H7 (cell line): ENCODE data around the gene MARCHF2. TPM values are rescaled to one million over a fixed set of nuclear protein-coding genes. Genes with fewer than 3 reads are reported as not detected.
A peak's percentile ranks its signal among the peaks of the same experiment; 100 is the strongest.
"Not testable (repeated sequence)": the region's sequence is repeated elsewhere in the genome, so short reads cannot be mapped to it uniquely, and the experiment has no call there.

Experiments used
- DNase-seq: peaks from one replicate; pipeline ENCODE4 v3.0.0; 2012
- H3K27me3 ChIP-seq: 2 replicates; pipeline ENCODE4 v1.6.0; 2011; ENCODE audit warnings: mild to moderate bottlenecking, low read length; ENCODE audit not compliant: control insufficient read depth, insufficient read depth
- H3K36me3 ChIP-seq: replicated peaks from 2 replicates; pipeline ENCODE4 v1.5.1; 2011; ENCODE audit warnings: low read length; ENCODE audit not compliant: control insufficient read depth, insufficient read depth
- H3K4me3 ChIP-seq: 2 replicates; pipeline ENCODE4 v1.5.1; 2011; ENCODE audit warnings: low read depth, mild to moderate bottlenecking, control low read depth, low read length, moderate library complexity; ENCODE audit not compliant: insufficient read depth
- total RNA-seq: library from RNA; depleted of rRNA; stranded (reverse); fragments of >200 nt; shearing (Covaris generic); gene quantifications from 2 replicates; pipeline ENCODE4 v1.2.3, GENCODE V29; 2014

Gene MARCHF2
- total RNA-seq, 1 experiment from 2014 or later: 47.8 TPM

- no peaks in the 10 kb centered on the region for H3K27me3 ChIP-seq
- no peak for DNase-seq
- H3K36me3 ChIP-seq: no peaks in the 10 kb centered on the region
- H3K4me3 ChIP-seq: no peak overlapping the region
Measured at GRCh38 chr19:8416796-8417195, 3.7 kb downstream of the MARCHF2 start.

GRCh38 chr19:8421484-8422461 lies 8.7 kb downstream of the MARCHF2 start:
- Histone ChIP-seq H3K4me3 (no peak overlapping the region), H3K27me3 (no peaks in the 10 kb centered on the region), H3K36me3 (no peaks in the 10 kb centered on the region)
- peak; percentile 34 for DNase-seq

- Histone ChIP-seq H3K27me3 (no peaks in the 10 kb centered on the region), H3K4me3 (no peak overlapping the region), H3K36me3 (no peaks in the 10 kb centered on the region)
- peak; percentile 70 for DNase-seq
Measured at GRCh38 chr19:8423817-8424223, 10.7 kb downstream of the MARCHF2 start.

GRCh38 chr19:8425331-8425730 lies 12.2 kb downstream of the MARCHF2 start:
- H3K36me3 ChIP-seq, DNase-seq, H3K27me3 ChIP-seq, H3K4me3 ChIP-seq: not testable (repeated sequence)

- Histone ChIP-seq H3K4me3 (no peak overlapping the region), H3K36me3 (no peaks in the 10 kb centered on the region; the same call in 1 of the 2 replicates), H3K27me3 (no peaks in the 10 kb centered on the region)
- no peak for DNase-seq
Measured at GRCh38 chr19:8426283-8426682, 13.2 kb downstream of the MARCHF2 start.

GRCh38 chr19:8429044-8429443 lies 15.9 kb downstream of the MARCHF2 start:
- peak; percentile 34 for DNase-seq
- Histone ChIP-seq H3K4me3 (no peak overlapping the region), H3K27me3 (no peaks in the 10 kb centered on the region), H3K36me3 (no peaks in the 10 kb centered on the region; the same call in 1 of the 2 replicates)

GRCh38 chr19:8429826-8430225 lies 16.7 kb downstream of the MARCHF2 start:
- H3K27me3 ChIP-seq: no peaks in the 10 kb centered on the region
- no peak for DNase-seq

GRCh38 chr19:8430650-8431049 lies 17.5 kb downstream of the MARCHF2 start:
- Histone ChIP-seq H3K4me3 (no peak overlapping the region), H3K36me3 (no peaks in the 10 kb centered on the region; the same call in 1 of the 2 replicates), H3K27me3 (no peaks in the 10 kb centered on the region)
- peak; percentile 43 for DNase-seq

More at GRCh38 chr19:8429826-8430225, 16.7 kb downstream of the MARCHF2 start:
- H3K4me3 ChIP-seq: no peak overlapping the region
- no peaks in the 10 kb centered on the region; the same call in 1 of the 2 replicates for H3K36me3 ChIP-seq

GRCh38 chr19:8438236-8438635 lies 25.1 kb downstream of the MARCHF2 start:
- H3K4me3 ChIP-seq: no peak overlapping the region
- DNase-seq: no peak

GRCh38 chr19:8441725-8442544 lies 28.8 kb downstream of the MARCHF2 start:
- Histone ChIP-seq H3K36me3 (peaks cover 6% of the 10 kb centered on the region), H3K27me3 (no peaks in the 10 kb centered on the region), H3K4me3 (no peak overlapping the region)
- DNase-seq: peak; percentile 73

More at GRCh38 chr19:8438236-8438635, 25.1 kb downstream of the MARCHF2 start:
- Histone ChIP-seq H3K27me3 (no peaks in the 10 kb centered on the region), H3K36me3 (no peaks in the 10 kb centered on the region)

GRCh38 chr19:8444140-8444676 lies 31.1 kb downstream of the MARCHF2 start:
- not testable (repeated sequence) for H3K27me3 ChIP-seq, DNase-seq, H3K36me3 ChIP-seq
- H3K4me3 ChIP-seq: peak overlapping the region; percentile 42

GRCh38 chr19:8444677-8445487 lies 31.8 kb downstream of the MARCHF2 start, which contains the start of gene HNRNPM:
TSS of gene HNRNPM (plus strand) at chr19:8444975. CDS start at chr19:8444999, 24 bp downstream.
- DNase-seq: peak; percentile 100
- Histone ChIP-seq H3K36me3 (peaks cover 6% of the 10 kb centered on the region), H3K4me3 (peak within 1 kb of the TSS; percentile 100), H3K27me3 (no peaks in the 10 kb centered on the region)

- Histone ChIP-seq H3K36me3 (peaks cover 6% of the 10 kb centered on the region), H3K27me3 (no peaks in the 10 kb centered on the region), H3K4me3 (peak overlapping the region; percentile 100)
- peak; percentile 80 for DNase-seq
Measured at GRCh38 chr19:8445488-8446001, 32.4 kb downstream of the MARCHF2 start.
